ENCODE data around the gene TMEM109.
A peak's percentile ranks its signal among the peaks of the same experiment; 100 is the strongest.

The TMEM109 gene

GRCh38 chr11:60913793-60914632 is at the start of gene TMEM109:
Gene TMEM109 (plus strand): TSS chr11:60914158. CDS start chr11:60919694, 5,536 bp downstream.
- peak within 1 kb of the TSS; percentile 91 for H3K4me3 ChIP-seq (ENCODE audit: low read depth, low read length)
- no peak for TF ChIP-seq CTCF (IDR thresholded peaks at IDR 0.05; ENCODE audit: insufficient read depth, low read depth, low read length, missing control alignments)
- peak; percentile 94 for DNase-seq (ENCODE audit: low read depth)

- no peak for TF ChIP-seq CTCF (IDR thresholded peaks at IDR 0.05; ENCODE audit: insufficient read depth, low read depth, low read length, missing control alignments)
- H3K4me3 ChIP-seq (ENCODE audit: low read depth, low read length) = no peak overlapping the region
- no peak for DNase-seq (ENCODE audit: low read depth)
Observed at GRCh38 chr11:60864856-60865513, 49.0 kb upstream of the TMEM109 start.

GRCh38 chr11:60866911-60867870 is 46.8 kb upstream of the TMEM109 start, which contains the start of gene ZP1:
Gene ZP1 (plus strand): TSS chr11:60867542. CDS start chr11:60867562, 20 bp downstream.
- DNase-seq (ENCODE audit: low read depth) = no peak
- H3K4me3 ChIP-seq (ENCODE audit: low read depth, low read length) = no peak within 1 kb of the TSS
- no peak for TF ChIP-seq CTCF (IDR thresholded peaks at IDR 0.05; ENCODE audit: insufficient read depth, low read depth, low read length, missing control alignments)

- no peak overlapping the region for H3K4me3 ChIP-seq (ENCODE audit: low read depth, low read length)
- TF ChIP-seq CTCF (IDR thresholded peaks at IDR 0.05; ENCODE audit: insufficient read depth, low read depth, low read length, missing control alignments) = no peak
- DNase-seq (ENCODE audit: low read depth) = no peak
Observed at GRCh38 chr11:60867871-60868681, 45.9 kb upstream of the TMEM109 start.

GRCh38 chr11:60868682-60869450 is 45.1 kb upstream of the TMEM109 start:
- no peak overlapping the region for H3K4me3 ChIP-seq (ENCODE audit: low read depth, low read length)
- TF ChIP-seq CTCF (IDR thresholded peaks at IDR 0.05; ENCODE audit: insufficient read depth, low read depth, low read length, missing control alignments) = no peak
- DNase-seq (ENCODE audit: low read depth) = no peak
